HG03457 (cell line): Measurements from ENCODE around the gene HERPUD2.

ENCODE experiments used
- ATAC-seq: cut with Tn5 transposase; IDR thresholded peaks from one replicate; pipeline ENCODE4 v1.9.1; 2021; ENCODE audit warnings: moderate number of reproducible peaks; ENCODE audit not compliant: unreplicated experiment

HERPUD2 gene

GRCh38 chr7:35694784-35695472 lies at the start of gene HERPUD2:
Gene HERPUD2, minus strand, starts transcription at chr7:35695135. Its CDS starts 805 bp downstream, at chr7:35694330.
- ATAC-seq = peak; percentile 85

GRCh38 chr7:35738889-35739288 lies 44.0 kb upstream of the HERPUD2 start:
- no peak for ATAC-seq

- ATAC-seq = no peak
Observed at GRCh38 chr7:35736725-35737124, 41.8 kb upstream of the HERPUD2 start.

- no peak for ATAC-seq
Observed at GRCh38 chr7:35735396-35735795, 40.5 kb upstream of the HERPUD2 start.

GRCh38 chr7:35734001-35734483 lies 39.1 kb upstream of the HERPUD2 start:
- ATAC-seq = no peak

GRCh38 chr7:35731349-35731748 lies 36.4 kb upstream of the HERPUD2 start:
- no peak for ATAC-seq

GRCh38 chr7:35729061-35729783 lies 34.3 kb upstream of the HERPUD2 start:
- ATAC-seq = peak; percentile 45

GRCh38 chr7:35728412-35729060 lies 33.6 kb upstream of the HERPUD2 start:
- ATAC-seq = no peak

- ATAC-seq = no peak
Observed at GRCh38 chr7:35727571-35727970, 32.6 kb upstream of the HERPUD2 start.

GRCh38 chr7:35726654-35727053 lies 31.7 kb upstream of the HERPUD2 start:
- ATAC-seq = no peak

- peak; percentile 36 for ATAC-seq
Observed at GRCh38 chr7:35725280-35725680, 30.3 kb upstream of the HERPUD2 start.

- no peak for ATAC-seq
Observed at GRCh38 chr7:35723011-35723410, 28.1 kb upstream of the HERPUD2 start.

- no peak for ATAC-seq
Observed at GRCh38 chr7:35722054-35722849, 27.3 kb upstream of the HERPUD2 start.

GRCh38 chr7:35721288-35721687 lies 26.4 kb upstream of the HERPUD2 start:
- no peak for ATAC-seq

- no peak for ATAC-seq
Observed at GRCh38 chr7:35720849-35721248, 25.9 kb upstream of the HERPUD2 start.

- no peak for ATAC-seq
Observed at GRCh38 chr7:35720032-35720431, 25.1 kb upstream of the HERPUD2 start.

- no peak for ATAC-seq
Observed at GRCh38 chr7:35718047-35718446, 23.1 kb upstream of the HERPUD2 start.

- no peak for ATAC-seq
Observed at GRCh38 chr7:35717516-35717915, 22.6 kb upstream of the HERPUD2 start.

GRCh38 chr7:35717013-35717412 lies 22.1 kb upstream of the HERPUD2 start:
- ATAC-seq = no peak

- ATAC-seq = no peak
Observed at GRCh38 chr7:35716038-35716803, 21.3 kb upstream of the HERPUD2 start.
